ENCODE data around the gene MTNR1B. TPM values are rescaled to one million over a fixed set of nuclear protein-coding genes. Genes with fewer than 3 reads are reported as not detected.

Gene MTNR1B
- total RNA-seq, 2 experiments from 2014 or later: not detected

- no peaks in the 10 kb centered on the region for H3K36me3 Mint-ChIP-seq (ENCODE audit: low read depth)
- ChIA-PET CTCF (no interaction called here), POLR2A (no interaction called here)
- Histone ChIP-seq H3K4me3 (ENCODE audit: low read length) (no peak overlapping the region), H3K27me3 (ENCODE audit: control insufficient read depth in 1 of 2, insufficient read depth in 2 of 2, low read length in 2 of 2) (no peaks in the 10 kb centered on the region), H3K27ac (ENCODE audit: low read depth in 1 of 2, low read length in 2 of 2) (no peak overlapping the region), H3K9me3 (ENCODE audit: control insufficient read depth in 1 of 2, insufficient read depth in 1 of 2, low read length in 2 of 2) (no peaks in the 10 kb centered on the region), H3K36me3 (ENCODE audit: insufficient read depth, low read length) (no peaks in the 10 kb centered on the region), H3K4me1 (ENCODE audit: insufficient read depth, low read length) (no peaks in the 10 kb centered on the region)
- no peak overlapping the region for H3K27ac Mint-ChIP-seq
- no peaks in the 10 kb centered on the region for H3K4me1 Mint-ChIP-seq (ENCODE audit: low read depth)
- H3K27me3 Mint-ChIP-seq: no peaks in the 10 kb centered on the region
- H3K9me3 Mint-ChIP-seq: peaks cover 6% of the 10 kb centered on the region
- intact Hi-C loops (cut with DNase I, micrococcal nuclease): no loop called here
- no peak for ATAC-seq (ENCODE audit: poor library complexity)
- no peak for TF ChIP-seq CTCF (IDR thresholded peaks at IDR 0.05)
- no peak for DNase-seq
- no peak overlapping the region for H3K4me3 Mint-ChIP-seq
These were observed 32.4 kb downstream of the MTNR1B start for GRCh38 chr11:93001806-93002205.

GRCh38 chr11:93002380-93002779 lies 32.9 kb downstream of the MTNR1B start:
- ATAC-seq (ENCODE audit: poor library complexity) (no peak), DNase-seq (no peak)
- intact Hi-C loops (cut with DNase I, micrococcal nuclease): no loop called here
- H3K36me3 Mint-ChIP-seq (ENCODE audit: low read depth): no peaks in the 10 kb centered on the region
- no peaks in the 10 kb centered on the region for H3K27me3 Mint-ChIP-seq
- no peak overlapping the region for H3K4me3 Mint-ChIP-seq
- CTCF ChIA-PET: no interaction called here
- Histone ChIP-seq H3K9me3 (ENCODE audit: control insufficient read depth in 1 of 2, insufficient read depth in 1 of 2, low read length in 2 of 2) (no peaks in the 10 kb centered on the region), H3K4me1 (ENCODE audit: insufficient read depth, low read length) (no peaks in the 10 kb centered on the region), H3K4me3 (ENCODE audit: low read length) (no peak overlapping the region), H3K27me3 (ENCODE audit: control insufficient read depth in 1 of 2, insufficient read depth in 2 of 2, low read length in 2 of 2) (no peaks in the 10 kb centered on the region), H3K27ac (ENCODE audit: low read depth in 1 of 2, low read length in 2 of 2) (no peak overlapping the region), H3K36me3 (ENCODE audit: insufficient read depth, low read length) (no peaks in the 10 kb centered on the region)
- POLR2A ChIA-PET: no interaction called here
- no peaks in the 10 kb centered on the region for H3K4me1 Mint-ChIP-seq (ENCODE audit: low read depth)
- no peak for TF ChIP-seq CTCF (IDR thresholded peaks at IDR 0.05)
- H3K27ac Mint-ChIP-seq: no peak overlapping the region
- peaks cover 6% of the 10 kb centered on the region for H3K9me3 Mint-ChIP-seq

GRCh38 chr11:93005239-93005638 lies 35.8 kb downstream of the MTNR1B start:
- Histone ChIP-seq H3K4me3 (ENCODE audit: low read length) (no peak overlapping the region), H3K9me3 (ENCODE audit: control insufficient read depth in 1 of 2, insufficient read depth in 1 of 2, low read length in 2 of 2) (peaks cover 0 to 5% of the 10 kb centered on the region in 2 experiments), H3K36me3 (ENCODE audit: insufficient read depth, low read length) (no peaks in the 10 kb centered on the region), H3K4me1 (ENCODE audit: insufficient read depth, low read length) (no peaks in the 10 kb centered on the region), H3K27ac (ENCODE audit: low read depth in 1 of 2, low read length in 2 of 2) (no peak overlapping the region), H3K27me3 (ENCODE audit: control insufficient read depth in 1 of 2, insufficient read depth in 2 of 2, low read length in 2 of 2) (no peaks in the 10 kb centered on the region)
- no peak overlapping the region for H3K4me3 Mint-ChIP-seq
- no peak for TF ChIP-seq CTCF (IDR thresholded peaks at IDR 0.05)
- no peaks in the 10 kb centered on the region for H3K4me1 Mint-ChIP-seq (ENCODE audit: low read depth)
- H3K9me3 Mint-ChIP-seq: no peaks in the 10 kb centered on the region
- no peaks in the 10 kb centered on the region for H3K36me3 Mint-ChIP-seq (ENCODE audit: low read depth)
- intact Hi-C loops (cut with DNase I, micrococcal nuclease): no loop called here
- no peak overlapping the region for H3K27ac Mint-ChIP-seq
- no peaks in the 10 kb centered on the region for H3K27me3 Mint-ChIP-seq
- DNase-seq: no peak
- ATAC-seq (ENCODE audit: poor library complexity): no peak
- POLR2A ChIA-PET: no interaction called here
- CTCF ChIA-PET: no interaction called here

All from CD4-positive, alpha-beta T cell (primary cell).